Measurements from ENCODE around the gene NKX3-2. TPM values are rescaled to one million over a fixed set of nuclear protein-coding genes. Genes with fewer than 3 reads are reported as not detected.

The NKX3-2 gene
- total and polyA plus RNA-seq, 2 of the 8 experiments (the other 6 are each of a cell fraction or from before 2014, with no cell fraction given), result 0.13 TPM; not detected in 1

DNA sequence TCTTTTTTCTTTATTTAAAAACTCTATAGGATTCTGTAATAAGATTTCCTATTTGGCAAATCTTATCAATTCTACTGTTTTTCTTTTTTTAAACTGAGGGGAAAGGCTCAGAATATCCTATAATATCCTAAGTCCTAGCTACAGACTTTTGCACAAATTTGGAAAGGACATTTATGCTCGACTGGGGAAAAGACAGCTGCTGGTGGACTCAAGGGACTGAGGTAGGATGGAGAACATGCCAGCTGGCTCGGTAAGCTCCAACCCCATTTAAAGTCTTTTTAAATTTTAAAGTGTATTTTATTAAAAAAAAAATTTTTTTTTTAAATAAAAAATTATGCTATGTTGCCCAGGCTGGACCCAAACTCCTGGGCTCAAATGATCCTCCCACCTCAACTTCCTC lies 46.5 kb upstream of the NKX3-2 start:
- Histone ChIP-seq H2AFZ (ENCODE audit: low read length) (no peak overlapping the region), H3K4ac (replicated peaks; ENCODE audit: insufficient read length, low read depth, low read length) (no peak overlapping the region), H2BK120ac (replicated peaks; ENCODE audit: low read depth, low read length) (no peak overlapping the region), H3K36me3 (ENCODE audit: control insufficient read depth in 2 of 4, insufficient read depth in 4 of 4, low read length in 3 of 4) (peaks cover 0 to 48% (median 23%) of the 10 kb centered on the region in 4 experiments), H3K9me3 (ENCODE audit: insufficient read depth in 2 of 2, low read depth in 1 of 2, low read length in 1 of 2) (no peaks in the 10 kb centered on the region), H4K91ac (replicated peaks; ENCODE audit: insufficient read length, low read length) (no peak overlapping the region), H4K8ac (ENCODE audit: extremely low read depth, insufficient read depth, low read length) (no peak overlapping the region), H2BK5ac (ENCODE audit: low read depth, low read length) (no peak overlapping the region), H3K23me2 (ENCODE audit: low read depth, low read length) (no peaks in the 10 kb centered on the region), H3K4me1 (replicated peaks in 1 of 4; ENCODE audit: control insufficient read depth in 3 of 4, insufficient read depth in 4 of 4, low read length in 3 of 4) (no peaks in the 10 kb centered on the region), H2BK12ac (ENCODE audit: low read depth, low read length) (no peak overlapping the region), H3K56ac (replicated peaks; ENCODE audit: insufficient read length, low read depth, low read length) (no peak overlapping the region), H3K27me3 (replicated peaks in 1 of 4; ENCODE audit: control insufficient read depth in 3 of 4, extremely low read depth in 1 of 4, insufficient read depth in 3 of 4, low read length in 3 of 4) (no peaks in the 10 kb centered on the region), H2BK15ac (ENCODE audit: low read length) (no peak overlapping the region), H3K9ac (replicated peaks in 1 of 4; ENCODE audit: extremely low read depth in 1 of 4, low read depth in 3 of 4, low read length in 3 of 4) (no peak overlapping the region), H4K5ac (ENCODE audit: insufficient read length, low read depth, low read length) (no peak overlapping the region), H2AK5ac (ENCODE audit: low read depth, low read length) (no peak overlapping the region), H2BK20ac (ENCODE audit: low read length) (no peak overlapping the region), H3K4me2 (ENCODE audit: insufficient read depth in 1 of 2, low read depth in 2 of 2, low read length in 2 of 2) (no peak overlapping the region), H3K79me2 (ENCODE audit: control insufficient read depth in 1 of 2, insufficient read depth in 2 of 2, low read length in 2 of 2) (no peaks in the 10 kb centered on the region), H3K27ac (ENCODE audit: low read depth, low read length) (no peak overlapping the region), H3K23ac (ENCODE audit: insufficient read length) (no peak overlapping the region), H3K4me3 (ENCODE audit: extremely low read depth in 1 of 4, insufficient read depth in 2 of 4, low read depth in 3 of 4, low read length in 4 of 4) (no peak overlapping the region), H3K18ac (ENCODE audit: extremely low read depth, low read length) (no peak overlapping the region), H3K14ac (ENCODE audit: insufficient read length) (no peak overlapping the region), H4K20me1 (replicated peaks in 1 of 2; ENCODE audit: control insufficient read depth in 1 of 2, insufficient read depth in 2 of 2, low read length in 2 of 2) (no peaks in the 10 kb centered on the region), H3K79me1 (ENCODE audit: low read depth, low read length) (no peaks in the 10 kb centered on the region)
- WGBS, 2 experiments (ENCODE audit: extremely low coverage in 1 of 2, insufficient coverage in 1 of 2, insufficient read length in 1 of 2, insufficient replicate concordance in 2 of 2, low coverage in 1 of 2, low lambda C conversion rate in 2 of 2, missing lambda C conversion rate in 1 of 2), result 97% methylated on average over 2 of the region's 2 CpGs; no CpG with 5 or more reads in 1 of the 2 experiments
- POLR2A ChIA-PET (ENCODE audit: partially characterized antibody), result no interaction called here
- TF ChIP-seq ZNF274 (IDR thresholded peaks at IDR 0.05; ENCODE audit: borderline replicate concordance, extremely low read depth, low read length) (no peak), KDM5A (IDR thresholded peaks at IDR 0.05; ENCODE audit: low read length) (no peak), MAFK (IDR thresholded peaks at IDR 0.05; ENCODE audit: low read depth, low read length) (no peak), KDM1A (IDR thresholded peaks at IDR 0.05; ENCODE audit: borderline replicate concordance, low read length) (no peak), GABPA (IDR thresholded peaks at IDR 0.05; ENCODE audit: borderline replicate concordance, insufficient read depth, low read length) (no peak)
- TF ChIP-seq, protein P1, sequence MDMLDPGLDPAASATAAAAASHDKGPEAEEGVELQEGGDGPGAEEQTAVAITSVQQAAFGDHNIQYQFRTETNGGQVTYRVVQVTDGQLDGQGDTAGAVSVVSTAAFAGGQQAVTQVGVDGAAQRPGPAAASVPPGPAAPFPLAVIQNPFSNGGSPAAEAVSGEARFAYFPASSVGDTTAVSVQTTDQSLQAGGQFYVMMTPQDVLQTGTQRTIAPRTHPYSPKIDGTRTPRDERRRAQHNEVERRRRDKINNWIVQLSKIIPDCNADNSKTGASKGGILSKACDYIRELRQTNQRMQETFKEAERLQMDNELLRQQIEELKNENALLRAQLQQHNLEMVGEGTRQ (IDR thresholded peaks at IDR 0.05; ENCODE audit: low read length), result no peak
- DNase-seq (ENCODE audit: low read depth in 1 of 2, low spot score in 2 of 2), result no peak
- CTCF ChIA-PET (ENCODE audit: partially characterized antibody), result interaction anchor here (1.2 kb wide), 1 partner anchor 38 kb away, joined by 3 read pairs; no protein-coding TSS in a partner anchor
- no peak for FAIRE-seq

Measured in H1 (cell line).